HG02588 (cell line): ENCODE measurements around the gene TNIP2.
A peak's percentile ranks its signal among the peaks of the same experiment; 100 is the strongest.

ENCODE experiments used
- ATAC-seq: cut with Tn5 transposase; IDR thresholded peaks from one replicate; pipeline ENCODE4 v1.9.1; 2021; ENCODE audit warnings: mild to moderate bottlenecking, moderate library complexity; ENCODE audit not compliant: unreplicated experiment

Gene TNIP2

GRCh38 chr4:2755821-2756690 lies at the start of gene TNIP2:
Gene TNIP2 (minus strand): TSS chr4:2756336. CDS start chr4:2756289, 47 bp downstream.
- peak; percentile 66 for ATAC-seq

- no peak for ATAC-seq
These were observed 48.9 kb upstream of the TNIP2 start for GRCh38 chr4:2804973-2805501.

- ATAC-seq: no peak
These were observed 48.4 kb upstream of the TNIP2 start for GRCh38 chr4:2804449-2804972.

GRCh38 chr4:2803624-2804448 lies 47.7 kb upstream of the TNIP2 start:
- no peak for ATAC-seq

- no peak for ATAC-seq
These were observed 46.7 kb upstream of the TNIP2 start for GRCh38 chr4:2802618-2803531.

- peak; percentile 35 for ATAC-seq
These were observed 44.8 kb upstream of the TNIP2 start for GRCh38 chr4:2800691-2801596.

- ATAC-seq: no peak
These were observed 44.0 kb upstream of the TNIP2 start for GRCh38 chr4:2799971-2800690.

GRCh38 chr4:2799224-2799911 lies 43.2 kb upstream of the TNIP2 start:
- ATAC-seq: no peak

GRCh38 chr4:2798399-2799223 lies 42.5 kb upstream of the TNIP2 start:
- no peak for ATAC-seq

- no peak for ATAC-seq
These were observed 41.6 kb upstream of the TNIP2 start for GRCh38 chr4:2797545-2798305.

- no peak for ATAC-seq
These were observed 40.9 kb upstream of the TNIP2 start for GRCh38 chr4:2796849-2797544.

- ATAC-seq: no peak
These were observed 40.0 kb upstream of the TNIP2 start for GRCh38 chr4:2795893-2796848.

- no peak for ATAC-seq
These were observed 39.3 kb upstream of the TNIP2 start for GRCh38 chr4:2795300-2795892.
